Endothelial cell of umbilical vein (primary cell): ENCODE measurements around the gene NDUFB4. TPM values are rescaled to one million over a fixed set of nuclear protein-coding genes. Genes with fewer than 3 reads are reported as not detected.

ENCODE experiments used
- BruUV-seq: library from RNA; stranded (reverse); fragments of 400-500 nt; replicated peaks from 2 replicates; lab custom pipeline; 2021; lab: Mats Ljungman, UMichigan
- CTCF ChIA-PET: fragments of 300-600, 350-600 bp; sonication (Branson Sonifier 250); formaldehyde crosslinking; loops from one replicate; lab custom pipeline; 2021; ENCODE audit warnings: antibody characterized with exemption, inconsistent platforms; lab: Charles Lee
- POLR2A ChIA-PET: fragments of 300-600, 350-600 bp; sonication (Branson Sonifier 250); formaldehyde crosslinking; loops from one replicate; lab custom pipeline; 2021; ENCODE audit warnings: antibody characterized with exemption, inconsistent platforms; lab: Charles Lee
- DNase-seq: peaks from one replicate; pipeline ENCODE4 v3.0.0-alpha.2; 2011; ENCODE audit warnings: low read depth, low spot score
- FAIRE-seq: peaks from 2 replicates; lab custom pipeline; 2011; peaks lifted over from hg19 to GRCh38; lab: Jason Lieb, UNC
- H2AFZ ChIP-seq: 2 replicates; pipeline ENCODE4 v1.6.0; 2012; ENCODE audit warnings: low read depth, low read length, control low read depth, inconsistent platforms
- H3K27ac ChIP-seq: 2 replicates; pipeline ENCODE4 v1.5.1; 2011; ENCODE audit warnings: low read depth, mild to moderate bottlenecking, control low read depth, low read length, moderate library complexity; ENCODE audit not compliant: insufficient read depth
- H3K27me3 ChIP-seq, 2 experiments: 2 replicates each; pipeline versions ENCODE4 v1.6.0 to v1.6.1; 2011; ENCODE audit warnings: low read length in 2 of 2, mixed read lengths in 1 of 2; ENCODE audit not compliant: control insufficient read depth in 2 of 2, insufficient read depth in 2 of 2
- H3K36me3 ChIP-seq, 2 experiments: 2 replicates in 1 of 2; 3 replicates in 1 of 2; pipeline ENCODE4 v1.5.1; 2011; ENCODE audit warnings: low read length in 2 of 2, mild to moderate bottlenecking in 1 of 2, moderate library complexity in 1 of 2; ENCODE audit not compliant: control insufficient read depth in 2 of 2, insufficient read depth in 2 of 2; ENCODE audit errors: extremely low read depth in 1 of 2
- H3K4me1 ChIP-seq: 3 replicates; pipeline ENCODE4 v1.5.1; 2011; ENCODE audit warnings: mild to moderate bottlenecking, low read length; ENCODE audit not compliant: control insufficient read depth, insufficient read depth; ENCODE audit errors: extremely low read depth
- H3K4me2 ChIP-seq: 2 replicates; pipeline ENCODE4 v1.6.1; 2011; ENCODE audit warnings: low read length, control low read depth, mixed read lengths; ENCODE audit not compliant: insufficient read depth
- H3K4me3 ChIP-seq, 3 experiments: fragments of 200-600 bp in 1 of 3; sonication (generic), shearing (Covaris generic) in 1 of 3; replicated peaks in 1 of 3; 2 replicates each; pipeline ENCODE4 v1.5.1; 2011 to 2016; ENCODE audit warnings: control low read depth in 3 of 3, low read length in 3 of 3, mild to moderate bottlenecking in 2 of 3, inconsistent platforms in 1 of 3, low read depth in 1 of 3, moderate library complexity in 1 of 3; ENCODE audit not compliant: insufficient read depth in 1 of 3
- H3K79me2 ChIP-seq: 2 replicates; pipeline ENCODE4 v1.6.0; 2012; ENCODE audit warnings: low read length, inconsistent platforms; ENCODE audit not compliant: control insufficient read depth, insufficient read depth
- H3K9ac ChIP-seq: replicated peaks from 2 replicates; pipeline ENCODE3; 2011; ENCODE audit warnings: low read length, control low read depth; ENCODE audit not compliant: insufficient read depth; ENCODE audit errors: extremely low read depth
- H3K9me1 ChIP-seq: replicated peaks from 3 replicates; pipeline ENCODE4 v1.6.0; 2011; ENCODE audit warnings: mild to moderate bottlenecking, low read length; ENCODE audit not compliant: control insufficient read depth, insufficient read depth; ENCODE audit errors: extremely low read depth
- H3K9me3 ChIP-seq: replicated peaks from 2 replicates; pipeline ENCODE4 v1.5.1; 2012; ENCODE audit warnings: low read length, inconsistent platforms; ENCODE audit not compliant: control insufficient read depth, insufficient read depth
- H4K20me1 ChIP-seq: replicated peaks from 2 replicates; pipeline ENCODE3; 2011; ENCODE audit warnings: mild to moderate bottlenecking, low read length; ENCODE audit not compliant: control insufficient read depth, insufficient read depth; ENCODE audit errors: extremely low read depth
- FOS ChIP-seq: IDR thresholded peaks from 2 replicates; pipeline ENCODE4 v1.6.1; 2011; ENCODE audit warnings: mild to moderate bottlenecking, low read length, moderate library complexity, borderline replicate concordance; ENCODE audit not compliant: insufficient read depth
- POLR2A ChIP-seq: IDR thresholded peaks from 2 replicates; pipeline ENCODE4 v1.6.1; 2012; ENCODE audit warnings: low read depth, mild to moderate bottlenecking, control low read depth, low read length
- dilution Hi-C: fragments of 300-500 bp; cut with MboI; formaldehyde crosslinking; loops from one replicate; pipeline ENCODE4 v1.15.0; 2019; ENCODE audit warnings: low sequenced_read_pairs; ENCODE audit not compliant: extremely low pct_ligation_motif_present
- intact Hi-C: fragments of 100-400 bp; cut with micrococcal nuclease; formaldehyde crosslinking; loops from one replicate; pipeline ENCODE4 v1.10.0; 2022
- polyA plus RNA-seq, 4 experiments: library from polyadenylated mRNA; depleted of rRNA in 3 of 4; stranded (reverse) in 3 of 4; unstranded in 1 of 4; fragments of >200 nt; gene quantifications; 2 replicates each; pipeline versions ENCODE4 v1.2.1 to v1.2.3, GENCODE V29; 2011 to 2012; ENCODE audit warnings: missing spikeins in 1 of 4
- total RNA-seq: library from RNA; stranded (reverse); gene quantifications from 2 replicates; pipeline ENCODE4 v1.2.3, GENCODE V29; 2021

The NDUFB4 gene
- total and polyA plus RNA-seq, 2 donors (not counting 3 experiments of a cell fraction or from before 2014, with no cell fraction given), result 140 to 191 TPM

- H3K4me2 ChIP-seq, result no peak overlapping the region
- no peaks in the 10 kb centered on the region for H3K36me3 ChIP-seq
- ChIA-PET CTCF (no interaction called here), POLR2A (no interaction called here)
- DNase-seq (no peak), FAIRE-seq (no peak)
- no peaks in the 10 kb centered on the region for H3K9me3 ChIP-seq
- H3K27ac ChIP-seq, result no peak overlapping the region
- no TSS peak for BruUV-seq
- no peaks in the 10 kb centered on the region for H3K4me1 ChIP-seq
- no peak overlapping the region for H2AFZ ChIP-seq
- peaks cover 0 to 2% of the 10 kb centered on the region in 2 experiments for H3K27me3 ChIP-seq
- no peaks in the 10 kb centered on the region for H3K9me1 ChIP-seq
- dilution Hi-C loops (no loop called here), intact Hi-C loops (no loop called here)
- no peak for TF ChIP-seq FOS
- no peak for TF ChIP-seq POLR2A
- H3K9ac ChIP-seq, result no peak overlapping the region
- H3K79me2 ChIP-seq, result no peaks in the 10 kb centered on the region
- no peak overlapping the region for H3K4me3 ChIP-seq
- no peaks in the 10 kb centered on the region for H4K20me1 ChIP-seq
These were observed 54.2 kb downstream of the NDUFB4 start for GRCh38 chr3:120650311-120650710.

Other genes with a start within 250 kb of the NDUFB4 start
- 11.9 and 12.3 TPM in 2 replicates for gene LRRC58, start 247.0 kb upstream of the NDUFB4 start, total RNA-seq
- gene LRRC58, start 247.0 kb upstream of the NDUFB4 start, polyA plus RNA-seq, result 2.7 and 3.7 TPM in 2 replicates
- 522 and 562 TPM in 2 replicates for gene FSTL1, start 145.3 kb upstream of the NDUFB4 start, total RNA-seq
- gene FSTL1, start 145.3 kb upstream of the NDUFB4 start, polyA plus RNA-seq, result 235 and 237 TPM in 2 replicates
- gene HGD, start 85.9 kb downstream of the NDUFB4 start, total RNA-seq, result 0.22 and 0.44 TPM in 2 replicates
- 0.18 and 0.33 TPM in 2 replicates for gene HGD, start 85.9 kb downstream of the NDUFB4 start, polyA plus RNA-seq
- gene RABL3, start 146.2 kb downstream of the NDUFB4 start, total RNA-seq, result 24.9 and 25.9 TPM in 2 replicates
- 2.6 and 4.3 TPM in 2 replicates for gene RABL3, start 146.2 kb downstream of the NDUFB4 start, polyA plus RNA-seq
- gene GTF2E1, start 146.4 kb downstream of the NDUFB4 start, total RNA-seq, result 25.5 and 27.7 TPM in 2 replicates
- gene GTF2E1, start 146.4 kb downstream of the NDUFB4 start, polyA plus RNA-seq, result 7.3 and 10.6 TPM in 2 replicates